Activated naive CD8-positive, alpha-beta T cell treated with anti-CD3 and anti-CD28 coated beads, Interleukin-2, amount 10 ng/mL, durations not matched to agents 7 days and 5 days (primary cell): ENCODE results near the gene ROR1. TPM values are rescaled to one million over a fixed set of nuclear protein-coding genes. Genes with fewer than 3 reads are reported as not detected.

Source experiments
- ATAC-seq: fragments of 150-1000 bp; cut with Tn5 transposase; one replicate; pipeline ENCODE4 v1.10.0; 2021; ENCODE audit warnings: low read depth, moderate library complexity
- POLR2A ChIA-PET: fragments of 350-600 bp; sonication (Branson Sonifier 250); formaldehyde crosslinking; loops from one replicate; lab custom pipeline; 2021; ENCODE audit warnings: antibody characterized with exemption; lab: Charles Lee
- DNase-seq: peaks from one replicate; pipeline ENCODE4 v3.0.0; 2021
- H3K27ac Mint-ChIP-seq: one replicate; pipeline ENCODE4 v1.8.0; 2022; ENCODE audit warnings: mild to moderate bottlenecking, mixed read lengths
- H3K27me3 Mint-ChIP-seq: one replicate; pipeline ENCODE4 v1.8.0; 2022; ENCODE audit warnings: mild to moderate bottlenecking, moderate library complexity, mixed read lengths
- H3K36me3 Mint-ChIP-seq: one replicate; pipeline ENCODE4 v1.8.0; 2021; ENCODE audit warnings: mild to moderate bottlenecking, mixed read lengths
- H3K4me1 Mint-ChIP-seq: one replicate; pipeline ENCODE4 v1.8.0; 2021; ENCODE audit warnings: mixed read lengths
- H3K4me3 Mint-ChIP-seq: one replicate; pipeline ENCODE4 v1.8.0; 2022; ENCODE audit warnings: mild to moderate bottlenecking, moderate library complexity, mixed read lengths
- H3K9me3 Mint-ChIP-seq: one replicate; pipeline ENCODE4 v1.8.0; 2021; ENCODE audit warnings: mixed read lengths
- total RNA-seq, 2 experiments: library from RNA; stranded (reverse); gene quantifications; one replicate each; pipeline ENCODE4 v1.2.3, GENCODE V29; 2021

ROR1 gene
- total RNA-seq, 2 experiments from 2014 or later: not detected

DNA sequence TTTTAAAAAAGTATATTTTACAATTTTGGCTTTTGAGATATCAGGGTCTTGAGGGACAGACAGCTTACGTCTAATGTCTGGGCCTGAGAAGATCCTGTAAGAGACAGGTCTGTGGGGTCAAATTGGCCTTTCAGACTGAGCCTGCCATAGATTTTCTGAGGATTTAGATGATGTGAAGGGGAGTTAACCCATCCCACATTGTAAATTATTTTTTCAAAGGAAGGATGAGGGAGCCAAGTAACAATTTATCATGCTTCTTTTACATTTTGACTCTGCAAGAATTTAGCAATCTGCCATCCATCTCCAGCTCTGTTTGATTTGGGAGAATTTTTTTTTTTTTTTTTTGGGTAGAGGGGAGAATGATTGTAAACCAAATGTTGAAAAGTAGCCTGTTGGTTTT lies 160.9 kb downstream of the ROR1 start:
- no peak overlapping the region for H3K4me3 Mint-ChIP-seq
- ATAC-seq (no peak), DNase-seq (no peak)
- POLR2A ChIA-PET: no interaction called here
- no peaks in the 10 kb centered on the region for H3K36me3 Mint-ChIP-seq
- H3K27ac Mint-ChIP-seq: no peak overlapping the region
- no peaks in the 10 kb centered on the region for H3K4me1 Mint-ChIP-seq
- H3K9me3 Mint-ChIP-seq: no peaks in the 10 kb centered on the region
- H3K27me3 Mint-ChIP-seq: no peaks in the 10 kb centered on the region

DNA sequence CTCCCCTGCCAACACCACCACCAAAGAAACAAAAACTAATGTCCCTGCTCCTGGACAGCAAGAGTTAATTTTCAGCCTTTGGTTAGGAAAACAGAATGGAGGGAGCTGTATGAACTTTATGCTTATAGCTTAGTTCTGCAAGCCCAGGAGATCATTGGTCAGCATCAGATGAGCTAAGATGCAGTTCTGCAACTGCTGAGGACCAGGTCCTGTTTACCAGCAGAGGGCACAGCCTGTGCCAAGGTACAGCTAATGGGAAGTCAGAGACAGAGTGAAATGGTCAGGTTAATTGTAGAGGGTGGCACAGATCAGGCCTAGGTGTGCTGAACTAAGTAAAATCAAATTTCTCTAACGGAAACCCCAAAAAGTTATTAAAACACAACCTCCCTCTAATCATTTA lies 161.3 kb downstream of the ROR1 start:
- DNase-seq: no peak
- no peaks in the 10 kb centered on the region for H3K4me1 Mint-ChIP-seq
- no peaks in the 10 kb centered on the region for H3K36me3 Mint-ChIP-seq
- H3K27ac Mint-ChIP-seq: no peak overlapping the region
- H3K27me3 Mint-ChIP-seq: no peaks in the 10 kb centered on the region
- POLR2A ChIA-PET: no interaction called here
- H3K4me3 Mint-ChIP-seq: no peak overlapping the region
- no peaks in the 10 kb centered on the region for H3K9me3 Mint-ChIP-seq
- no peak for ATAC-seq

DNA sequence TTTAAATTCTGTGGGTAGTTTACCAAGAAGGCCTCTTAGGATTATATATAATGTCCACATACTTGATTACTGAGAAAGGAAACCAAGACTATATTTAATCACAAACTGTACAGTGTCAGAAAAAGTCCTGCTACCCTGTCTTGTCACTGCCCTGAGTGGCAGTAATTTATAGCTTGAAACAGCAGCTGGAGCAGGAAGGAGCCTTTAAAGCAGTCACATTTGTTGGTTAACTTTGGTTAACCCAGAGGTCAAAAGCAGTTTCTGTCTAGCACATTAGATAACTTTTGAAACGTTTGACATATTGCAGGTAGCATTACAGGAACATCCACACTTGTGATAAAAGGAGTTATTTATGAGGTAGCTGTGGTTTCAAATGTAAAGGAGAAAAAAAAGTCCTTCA lies 161.7 kb downstream of the ROR1 start:
- no peaks in the 10 kb centered on the region for H3K9me3 Mint-ChIP-seq
- POLR2A ChIA-PET: no interaction called here

GRCh38 chr1:63936276-63936675 lies 162.5 kb downstream of the ROR1 start:
- Mint-ChIP-seq H3K27ac (no peak overlapping the region), H3K9me3 (no peaks in the 10 kb centered on the region), H3K36me3 (no peaks in the 10 kb centered on the region), H3K27me3 (no peaks in the 10 kb centered on the region), H3K4me3 (no peak overlapping the region), H3K4me1 (no peaks in the 10 kb centered on the region)
- POLR2A ChIA-PET: no interaction called here
- ATAC-seq (no peak), DNase-seq (no peak)

More for the DNA sequence above, 161.7 kb downstream of the ROR1 start:
- H3K4me1 Mint-ChIP-seq: no peaks in the 10 kb centered on the region
- H3K36me3 Mint-ChIP-seq: no peaks in the 10 kb centered on the region
- H3K27ac Mint-ChIP-seq: no peak overlapping the region
- H3K27me3 Mint-ChIP-seq: no peaks in the 10 kb centered on the region
- ATAC-seq: no peak
- DNase-seq: no peak
- no peak overlapping the region for H3K4me3 Mint-ChIP-seq

- Mint-ChIP-seq H3K27me3 (no peaks in the 10 kb centered on the region), H3K9me3 (no peaks in the 10 kb centered on the region), H3K27ac (no peak overlapping the region), H3K4me1 (no peaks in the 10 kb centered on the region), H3K4me3 (no peak overlapping the region), H3K36me3 (no peaks in the 10 kb centered on the region)
- DNase-seq (no peak), ATAC-seq (no peak)
- POLR2A ChIA-PET: no interaction called here
Measured at GRCh38 chr1:63936801-63937200, 163.0 kb downstream of the ROR1 start.

DNA sequence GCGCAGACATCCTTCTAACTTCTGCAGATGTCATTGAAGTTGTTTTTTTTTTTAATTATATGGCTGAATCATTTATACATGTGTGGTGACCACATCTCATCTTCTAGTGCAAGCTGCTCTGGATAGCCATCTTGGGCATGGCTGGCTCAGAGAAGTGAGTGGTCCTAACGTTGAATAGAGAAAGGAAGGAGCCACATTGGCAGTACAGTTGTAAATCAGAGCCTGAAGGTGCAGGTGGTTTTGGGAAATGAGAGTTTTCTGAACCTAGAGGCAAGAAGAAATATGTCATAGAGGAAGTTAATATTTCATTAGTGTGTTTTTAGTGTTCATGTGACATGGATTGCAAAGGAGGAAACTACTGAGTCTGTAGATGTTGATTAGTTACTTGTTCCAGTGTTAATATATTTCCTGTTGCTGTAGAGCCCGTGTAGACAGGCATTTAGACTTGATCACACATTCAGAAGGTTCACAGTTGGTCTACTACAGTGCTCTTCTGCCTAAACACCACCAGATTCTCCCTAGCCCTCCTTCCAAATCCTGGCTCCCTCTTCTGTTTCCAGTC lies 163.7 kb downstream of the ROR1 start:
- Mint-ChIP-seq H3K36me3 (no peaks in the 10 kb centered on the region), H3K27me3 (no peaks in the 10 kb centered on the region), H3K4me3 (no peak overlapping the region), H3K27ac (no peak overlapping the region), H3K9me3 (no peaks in the 10 kb centered on the region), H3K4me1 (no peaks in the 10 kb centered on the region)
- DNase-seq: no peak
- ATAC-seq: no peak
- POLR2A ChIA-PET: no interaction called here

DNA sequence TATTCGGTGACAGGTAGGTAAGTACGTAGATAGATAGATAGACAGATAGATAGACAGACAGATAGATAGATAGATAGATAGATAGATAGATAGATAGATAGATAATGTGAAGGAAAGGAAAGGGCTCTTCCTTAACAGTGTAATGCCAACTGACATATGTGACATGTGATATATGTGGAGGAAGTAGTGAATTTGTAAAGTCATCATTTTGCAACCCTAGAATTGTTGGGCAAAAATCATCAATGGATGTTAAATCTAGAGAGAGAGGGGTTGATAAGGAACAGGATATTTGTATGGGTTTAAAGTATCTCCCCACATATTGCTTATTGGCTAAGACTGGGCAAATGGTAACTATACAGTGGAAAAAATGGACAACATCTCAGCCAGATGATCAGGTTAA lies 166.6 kb downstream of the ROR1 start:
- H3K36me3 Mint-ChIP-seq: no peaks in the 10 kb centered on the region
- ATAC-seq: no peak
- no peak for DNase-seq
- peaks cover 8% of the 10 kb centered on the region for H3K27me3 Mint-ChIP-seq
- POLR2A ChIA-PET: no interaction called here
- H3K4me1 Mint-ChIP-seq: no peaks in the 10 kb centered on the region
- H3K4me3 Mint-ChIP-seq: no peak overlapping the region
- H3K9me3 Mint-ChIP-seq: no peaks in the 10 kb centered on the region
- no peak overlapping the region for H3K27ac Mint-ChIP-seq

DNA sequence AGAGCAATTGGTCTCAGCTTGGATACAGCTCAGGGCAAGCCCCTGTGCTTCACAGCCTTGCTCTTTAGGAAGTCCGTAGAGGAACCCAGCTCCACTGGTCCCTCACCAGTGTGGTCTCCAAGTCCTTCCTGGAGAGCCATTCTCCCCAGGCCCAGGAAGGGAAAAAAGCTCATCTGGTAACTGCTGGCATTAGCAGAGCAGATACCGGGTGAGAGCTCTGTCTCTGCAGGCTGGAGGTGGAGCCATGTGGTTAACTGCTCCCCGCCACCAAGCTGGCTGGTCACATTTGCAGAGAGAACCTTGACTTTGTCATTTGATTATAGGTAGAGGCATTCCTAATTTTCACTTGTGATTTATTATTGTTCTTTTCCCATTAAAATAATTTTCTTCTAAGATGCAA lies 169.6 kb downstream of the ROR1 start:
- DNase-seq (no peak), ATAC-seq (no peak)
- Mint-ChIP-seq H3K27ac (no peak overlapping the region), H3K36me3 (no peaks in the 10 kb centered on the region), H3K4me3 (no peak overlapping the region), H3K4me1 (no peaks in the 10 kb centered on the region), H3K27me3 (peaks cover 8% of the 10 kb centered on the region), H3K9me3 (no peaks in the 10 kb centered on the region)
- POLR2A ChIA-PET: no interaction called here

- POLR2A ChIA-PET: no interaction called here
- DNase-seq: no peak
- H3K4me1 Mint-ChIP-seq: no peaks in the 10 kb centered on the region
- peaks cover 8% of the 10 kb centered on the region for H3K27me3 Mint-ChIP-seq
- H3K9me3 Mint-ChIP-seq: no peaks in the 10 kb centered on the region
- H3K36me3 Mint-ChIP-seq: no peaks in the 10 kb centered on the region
- H3K4me3 Mint-ChIP-seq: no peak overlapping the region
- ATAC-seq: no peak
- H3K27ac Mint-ChIP-seq: no peak overlapping the region
Measured at GRCh38 chr1:63945943-63946342, 172.1 kb downstream of the ROR1 start.

- Mint-ChIP-seq H3K9me3 (no peaks in the 10 kb centered on the region), H3K27me3 (peaks cover 8% of the 10 kb centered on the region), H3K36me3 (no peaks in the 10 kb centered on the region), H3K4me3 (no peak overlapping the region), H3K27ac (no peak overlapping the region), H3K4me1 (no peaks in the 10 kb centered on the region)
- ATAC-seq: no peak
- no peak for DNase-seq
- POLR2A ChIA-PET: no interaction called here
Measured at GRCh38 chr1:63946866-63947491, 173.2 kb downstream of the ROR1 start.

DNA sequence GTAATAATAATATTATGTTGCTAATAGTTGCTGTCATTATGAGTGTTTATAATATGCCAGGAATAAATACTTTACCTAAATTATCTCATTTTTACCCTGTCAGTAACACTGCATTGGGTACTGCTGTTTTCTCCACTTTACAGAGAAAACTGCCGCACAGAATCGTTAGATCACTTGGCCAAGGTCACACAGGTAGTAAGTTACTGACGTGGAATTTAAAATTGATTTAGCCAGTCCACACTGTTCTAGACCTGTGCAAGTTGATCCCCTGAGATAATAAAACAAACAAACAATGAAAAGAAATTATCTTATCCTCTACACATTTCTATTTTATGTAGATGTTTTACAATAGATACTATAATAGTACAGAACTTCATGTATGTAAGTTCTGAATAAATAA lies 174.1 kb downstream of the ROR1 start:
- no peak for ATAC-seq
- no peaks in the 10 kb centered on the region for H3K36me3 Mint-ChIP-seq
- H3K27me3 Mint-ChIP-seq: peaks cover 8% of the 10 kb centered on the region
- no peak overlapping the region for H3K27ac Mint-ChIP-seq
- no peak for DNase-seq
- POLR2A ChIA-PET: no interaction called here
- no peaks in the 10 kb centered on the region for H3K9me3 Mint-ChIP-seq
- H3K4me3 Mint-ChIP-seq: no peak overlapping the region
- H3K4me1 Mint-ChIP-seq: no peaks in the 10 kb centered on the region

DNA sequence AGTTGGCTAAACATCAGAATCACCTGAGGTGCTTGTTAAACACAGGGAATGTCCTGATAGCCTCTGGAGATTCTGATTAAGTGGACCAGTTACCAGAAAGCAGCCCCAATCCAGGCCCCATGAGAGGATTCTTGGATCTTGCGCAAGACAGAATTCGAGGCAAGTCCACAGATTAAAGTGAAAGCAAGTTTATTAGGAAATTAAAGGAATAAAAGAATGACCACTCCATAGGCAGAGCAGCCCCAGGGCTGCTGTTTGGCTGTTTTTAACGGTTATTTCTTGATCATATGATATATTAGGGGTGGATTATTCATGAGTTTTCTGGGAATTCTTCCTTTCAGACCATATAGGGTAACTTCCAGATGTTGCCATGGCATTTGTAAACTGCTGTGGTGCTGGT lies 176.2 kb downstream of the ROR1 start:
- Mint-ChIP-seq H3K9me3 (peaks cover 4% of the 10 kb centered on the region), H3K27ac (no peak overlapping the region), H3K4me1 (no peaks in the 10 kb centered on the region), H3K27me3 (no peaks in the 10 kb centered on the region), H3K4me3 (no peak overlapping the region), H3K36me3 (no peaks in the 10 kb centered on the region)
- no peak for ATAC-seq
- no peak for DNase-seq
- POLR2A ChIA-PET: no interaction called here

DNA sequence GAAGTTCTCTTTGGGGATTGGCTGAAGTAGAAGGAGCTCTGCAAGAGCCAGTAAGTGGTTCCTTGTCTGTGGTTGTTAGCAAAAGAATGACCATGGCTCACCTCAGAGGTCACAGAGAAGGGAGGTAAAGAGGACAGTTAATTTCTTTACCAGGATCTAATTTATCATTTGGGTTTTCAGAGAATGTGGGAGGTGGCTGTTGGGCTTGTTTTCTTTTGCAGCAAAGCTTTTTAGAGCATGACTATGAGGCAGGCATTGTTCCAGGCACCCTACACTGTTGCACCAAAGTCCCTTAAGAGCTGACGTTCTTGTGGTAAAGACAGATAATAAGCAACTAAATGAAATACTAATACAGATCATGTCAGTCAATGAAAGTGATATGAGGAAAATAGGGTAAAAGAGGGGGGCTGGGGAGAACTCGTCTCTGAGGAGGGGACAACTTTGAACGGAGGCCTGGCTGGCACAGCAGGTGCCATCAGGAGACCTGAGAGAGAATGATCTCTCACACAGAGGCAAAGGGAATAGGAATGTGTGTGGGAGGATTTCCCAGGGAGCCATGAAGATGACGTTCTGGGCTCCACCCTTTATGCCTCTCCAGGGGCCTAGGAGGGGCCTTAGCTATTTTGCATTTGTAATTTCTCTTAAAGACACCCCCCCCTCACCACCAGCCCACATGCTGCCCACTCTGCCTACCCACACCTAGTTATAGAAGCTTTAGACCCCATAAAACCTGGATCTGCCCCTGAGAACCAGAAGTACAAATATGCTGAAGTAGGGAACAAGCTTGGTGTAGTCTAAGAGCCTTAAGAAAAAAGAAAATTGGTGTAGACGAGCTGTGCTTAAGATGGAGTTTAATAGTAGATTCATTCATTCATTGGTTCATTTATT lies 177.5 kb downstream of the ROR1 start:
- Mint-ChIP-seq H3K27me3 (no peaks in the 10 kb centered on the region), H3K4me3 (no peak overlapping the region)

DNA sequence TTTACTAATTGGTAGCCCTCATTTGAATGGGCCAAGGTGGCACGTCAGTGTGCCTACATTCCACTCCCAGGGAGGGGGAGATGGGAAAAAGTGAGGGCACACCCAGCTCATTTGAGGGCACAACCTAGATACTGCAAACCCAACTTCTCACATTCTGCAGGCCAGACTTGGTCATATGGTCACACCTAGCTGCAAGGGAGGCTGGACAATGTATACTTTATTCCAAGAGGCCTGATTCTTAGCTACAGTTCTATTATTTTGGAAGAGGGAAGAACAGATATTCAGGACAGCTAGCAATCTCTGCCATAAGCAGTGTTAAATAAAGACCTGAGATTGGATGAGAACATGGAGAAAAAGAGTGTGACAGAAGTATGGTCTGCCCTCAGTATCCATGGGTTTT lies 180.4 kb downstream of the ROR1 start:
- DNase-seq (no peak), ATAC-seq (no peak)
- Mint-ChIP-seq H3K27me3 (peaks cover 2% of the 10 kb centered on the region), H3K36me3 (no peaks in the 10 kb centered on the region), H3K9me3 (peaks cover 11% of the 10 kb centered on the region), H3K4me3 (no peak overlapping the region), H3K27ac (no peak overlapping the region), H3K4me1 (no peaks in the 10 kb centered on the region)
- POLR2A ChIA-PET: no interaction called here

More for the DNA sequence above, 177.5 kb downstream of the ROR1 start:
- ATAC-seq: no peak
- POLR2A ChIA-PET: no interaction called here
- DNase-seq: no peak
- Mint-ChIP-seq H3K4me1 (no peaks in the 10 kb centered on the region), H3K27ac (no peak overlapping the region), H3K36me3 (no peaks in the 10 kb centered on the region), H3K9me3 (peaks cover 7% of the 10 kb centered on the region)
